ENCODE measurements around the gene SERINC3.

Gene SERINC3

DNA sequence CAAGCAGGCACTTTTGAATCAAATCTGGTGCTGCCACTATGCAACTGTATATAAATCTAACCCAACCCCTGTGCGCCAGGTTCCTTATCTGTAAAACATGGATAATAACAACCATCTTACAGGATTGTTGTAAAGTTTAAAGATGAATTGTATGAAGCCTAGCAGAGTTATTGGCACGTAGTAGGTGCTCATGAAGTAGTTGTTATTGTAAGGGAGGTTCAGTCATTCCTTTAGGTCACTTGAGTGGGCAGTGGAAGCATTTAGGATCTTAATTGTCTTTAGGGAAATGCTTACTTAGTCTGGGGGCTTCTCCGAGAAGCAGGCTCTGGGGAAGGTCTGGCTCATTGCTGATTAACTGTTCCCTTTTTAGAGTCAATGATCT lies 30.7 kb upstream of the SERINC3 start:
- Histone ChIP-seq H3K27ac (ENCODE audit: low read depth, low read length, severe bottlenecking) (peak overlapping the region; percentile 96), H3K9me3 (ENCODE audit: control insufficient read depth, low read length) (no peaks in the 10 kb centered on the region), H3K4me1 (ENCODE audit: control insufficient read depth, insufficient read depth, low read length, poor library complexity, severe bottlenecking) (peaks cover 50% of the 10 kb centered on the region), H3K4me3 (ENCODE audit: extremely low read depth, insufficient read depth, low read length, poor library complexity, severe bottlenecking) (no peak overlapping the region), H3K36me3 (ENCODE audit: control insufficient read depth, insufficient read depth, low read length) (no peaks in the 10 kb centered on the region)
- WGBS, 2 experiments (ENCODE audit: insufficient coverage in 2 of 2) = 56 to 100% methylated on average over 1 to 2 of the region's 3 CpGs

GRCh38 chr20:44552050-44552449 lies 30.2 kb upstream of the SERINC3 start:
- Histone ChIP-seq H3K9me3 (ENCODE audit: control insufficient read depth, low read length) (no peaks in the 10 kb centered on the region), H3K4me3 (ENCODE audit: extremely low read depth, insufficient read depth, low read length, poor library complexity, severe bottlenecking) (no peak overlapping the region), H3K36me3 (ENCODE audit: control insufficient read depth, insufficient read depth, low read length) (no peaks in the 10 kb centered on the region), H3K27ac (ENCODE audit: low read depth, low read length, severe bottlenecking) (peak overlapping the region; percentile 96), H3K4me1 (ENCODE audit: control insufficient read depth, insufficient read depth, low read length, poor library complexity, severe bottlenecking) (peaks cover 50% of the 10 kb centered on the region)
- WGBS, 2 experiments (ENCODE audit: insufficient coverage in 2 of 2) = 71 to 73% methylated on average over 3 of the region's 4 CpGs

- 86% methylated on average over 1 of the region's 4 CpGs; no CpG with 5 or more reads in 1 of the 2 experiments for WGBS, 2 experiments (ENCODE audit: insufficient coverage in 2 of 2)
- H3K4me3 ChIP-seq (ENCODE audit: extremely low read depth, insufficient read depth, low read length, poor library complexity, severe bottlenecking) = no peak overlapping the region
- peaks cover 39% of the 10 kb centered on the region for H3K4me1 ChIP-seq (ENCODE audit: control insufficient read depth, insufficient read depth, low read length, poor library complexity, severe bottlenecking)
- no peaks in the 10 kb centered on the region for H3K36me3 ChIP-seq (ENCODE audit: control insufficient read depth, insufficient read depth, low read length)
- H3K9me3 ChIP-seq (ENCODE audit: control insufficient read depth, low read length) = no peaks in the 10 kb centered on the region
- no peak overlapping the region for H3K27ac ChIP-seq (ENCODE audit: low read depth, low read length, severe bottlenecking)
Observed at GRCh38 chr20:44549123-44549522, 27.3 kb upstream of the SERINC3 start.

- Histone ChIP-seq H3K4me1 (ENCODE audit: control insufficient read depth, insufficient read depth, low read length, poor library complexity, severe bottlenecking) (peaks cover 25% of the 10 kb centered on the region), H3K27ac (ENCODE audit: low read depth, low read length, severe bottlenecking) (no peak overlapping the region), H3K4me3 (ENCODE audit: extremely low read depth, insufficient read depth, low read length, poor library complexity, severe bottlenecking) (no peak overlapping the region), H3K9me3 (ENCODE audit: control insufficient read depth, low read length) (no peaks in the 10 kb centered on the region), H3K36me3 (ENCODE audit: control insufficient read depth, insufficient read depth, low read length) (no peaks in the 10 kb centered on the region)
- WGBS, 2 experiments (ENCODE audit: insufficient coverage in 2 of 2) = 93 to 100% methylated on average over 7 to 8 of the region's 8 CpGs
Observed at GRCh38 chr20:44547419-44547818, 25.5 kb upstream of the SERINC3 start.

GRCh38 chr20:44544263-44544662 lies 22.4 kb upstream of the SERINC3 start:
- no CpG with 5 or more reads among the region's 5 CpGs for WGBS, 2 experiments (ENCODE audit: insufficient coverage in 2 of 2)
- no peaks in the 10 kb centered on the region for H3K36me3 ChIP-seq (ENCODE audit: control insufficient read depth, insufficient read depth, low read length)
- no peak overlapping the region for H3K27ac ChIP-seq (ENCODE audit: low read depth, low read length, severe bottlenecking)
- H3K4me1 ChIP-seq (ENCODE audit: control insufficient read depth, insufficient read depth, low read length, poor library complexity, severe bottlenecking) = peaks cover 19% of the 10 kb centered on the region
- no peak overlapping the region for H3K4me3 ChIP-seq (ENCODE audit: extremely low read depth, insufficient read depth, low read length, poor library complexity, severe bottlenecking)
- H3K9me3 ChIP-seq (ENCODE audit: control insufficient read depth, low read length) = no peaks in the 10 kb centered on the region

DNA sequence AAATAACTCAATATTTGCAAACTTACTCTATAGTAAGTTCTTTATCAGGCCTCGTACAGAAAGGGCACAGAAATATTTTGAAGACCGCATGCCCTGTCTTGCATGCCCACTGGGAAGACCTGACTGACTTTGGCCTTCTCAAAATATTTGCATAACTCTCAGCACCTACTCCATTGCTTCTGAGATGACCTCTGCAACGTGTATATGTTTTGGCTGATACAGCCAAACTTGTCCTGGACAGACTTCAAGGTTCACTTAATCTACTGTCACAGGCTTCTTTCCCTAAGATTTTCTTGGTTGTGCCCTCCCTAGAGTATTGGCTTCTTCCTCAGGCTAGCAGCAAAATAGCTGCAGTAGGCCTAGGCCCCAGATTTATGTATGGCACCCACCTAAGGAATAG lies 21.5 kb upstream of the SERINC3 start:
- no peak overlapping the region for H3K4me3 ChIP-seq (ENCODE audit: extremely low read depth, insufficient read depth, low read length, poor library complexity, severe bottlenecking)
- no peaks in the 10 kb centered on the region for H3K9me3 ChIP-seq (ENCODE audit: control insufficient read depth, low read length)
- H3K27ac ChIP-seq (ENCODE audit: low read depth, low read length, severe bottlenecking) = no peak overlapping the region
- no peaks in the 10 kb centered on the region for H3K36me3 ChIP-seq (ENCODE audit: control insufficient read depth, insufficient read depth, low read length)
- H3K4me1 ChIP-seq (ENCODE audit: control insufficient read depth, insufficient read depth, low read length, poor library complexity, severe bottlenecking) = peaks cover 10% of the 10 kb centered on the region
- WGBS, 2 experiments (ENCODE audit: insufficient coverage in 2 of 2) = 90 to 100% methylated on average over 3 of the region's 3 CpGs

- Histone ChIP-seq H3K4me1 (ENCODE audit: control insufficient read depth, insufficient read depth, low read length, poor library complexity, severe bottlenecking) (peaks cover 6% of the 10 kb centered on the region), H3K27ac (ENCODE audit: low read depth, low read length, severe bottlenecking) (no peak overlapping the region), H3K9me3 (ENCODE audit: control insufficient read depth, low read length) (no peaks in the 10 kb centered on the region), H3K4me3 (ENCODE audit: extremely low read depth, insufficient read depth, low read length, poor library complexity, severe bottlenecking) (no peak overlapping the region), H3K36me3 (ENCODE audit: control insufficient read depth, insufficient read depth, low read length) (no peaks in the 10 kb centered on the region)
- 100% methylated on average over 1 of the region's 1 CpG for WGBS, 2 experiments (ENCODE audit: insufficient coverage in 2 of 2)
Observed at GRCh38 chr20:44542890-44543289, 21.0 kb upstream of the SERINC3 start.

DNA sequence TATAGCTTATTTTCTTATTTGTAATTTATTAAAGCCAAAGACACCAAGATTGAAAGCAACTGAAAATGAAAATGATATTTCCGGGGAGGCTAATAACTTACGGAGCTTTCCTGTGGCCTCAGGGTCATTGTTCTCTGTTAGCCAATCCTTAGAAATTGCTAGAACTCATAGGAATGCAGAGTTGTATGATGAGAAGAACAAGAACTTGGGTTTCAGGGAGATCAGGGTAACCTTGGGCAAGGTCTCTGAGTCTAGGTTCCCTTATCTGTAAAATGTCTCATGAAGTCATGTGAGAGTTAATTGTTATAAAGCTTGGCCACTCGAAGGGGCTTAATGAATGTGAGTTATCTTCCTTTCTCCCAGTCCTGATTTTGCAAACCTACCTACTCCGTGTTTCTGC lies 20.1 kb upstream of the SERINC3 start:
- WGBS, 2 experiments (ENCODE audit: insufficient coverage in 2 of 2) = 90 to 100% methylated on average over 2 of the region's 4 CpGs
- H3K4me1 ChIP-seq (ENCODE audit: control insufficient read depth, insufficient read depth, low read length, poor library complexity, severe bottlenecking) = peaks cover 4% of the 10 kb centered on the region

GRCh38 chr20:44540834-44541233 lies 19.0 kb upstream of the SERINC3 start:
- 28 to 71% methylated on average over 3 to 5 of the region's 6 CpGs for WGBS, 2 experiments (ENCODE audit: insufficient coverage in 2 of 2)
- Histone ChIP-seq H3K36me3 (ENCODE audit: control insufficient read depth, insufficient read depth, low read length) (no peaks in the 10 kb centered on the region), H3K9me3 (ENCODE audit: control insufficient read depth, low read length) (no peaks in the 10 kb centered on the region), H3K4me3 (ENCODE audit: extremely low read depth, insufficient read depth, low read length, poor library complexity, severe bottlenecking) (no peak overlapping the region), H3K4me1 (ENCODE audit: control insufficient read depth, insufficient read depth, low read length, poor library complexity, severe bottlenecking) (peaks cover 4% of the 10 kb centered on the region), H3K27ac (ENCODE audit: low read depth, low read length, severe bottlenecking) (peak overlapping the region; percentile 80)

More for the DNA sequence above, 20.1 kb upstream of the SERINC3 start:
- H3K36me3 ChIP-seq (ENCODE audit: control insufficient read depth, insufficient read depth, low read length) = no peaks in the 10 kb centered on the region
- H3K9me3 ChIP-seq (ENCODE audit: control insufficient read depth, low read length) = no peaks in the 10 kb centered on the region
- no peak overlapping the region for H3K4me3 ChIP-seq (ENCODE audit: extremely low read depth, insufficient read depth, low read length, poor library complexity, severe bottlenecking)
- no peak overlapping the region for H3K27ac ChIP-seq (ENCODE audit: low read depth, low read length, severe bottlenecking)

GRCh38 chr20:44537993-44538392 lies 16.1 kb upstream of the SERINC3 start:
- 83% methylated on average over 1 of the region's 1 CpG; no CpG with 5 or more reads in 1 of the 2 experiments for WGBS, 2 experiments (ENCODE audit: insufficient coverage in 2 of 2)
- Histone ChIP-seq H3K4me3 (ENCODE audit: extremely low read depth, insufficient read depth, low read length, poor library complexity, severe bottlenecking) (no peak overlapping the region), H3K4me1 (ENCODE audit: control insufficient read depth, insufficient read depth, low read length, poor library complexity, severe bottlenecking) (peaks cover 6% of the 10 kb centered on the region), H3K9me3 (ENCODE audit: control insufficient read depth, low read length) (no peaks in the 10 kb centered on the region), H3K36me3 (ENCODE audit: control insufficient read depth, insufficient read depth, low read length) (no peaks in the 10 kb centered on the region), H3K27ac (ENCODE audit: low read depth, low read length, severe bottlenecking) (no peak overlapping the region)

- no peaks in the 10 kb centered on the region for H3K9me3 ChIP-seq (ENCODE audit: control insufficient read depth, low read length)
- H3K4me3 ChIP-seq (ENCODE audit: extremely low read depth, insufficient read depth, low read length, poor library complexity, severe bottlenecking) = no peak overlapping the region
- no peak overlapping the region for H3K27ac ChIP-seq (ENCODE audit: low read depth, low read length, severe bottlenecking)
- H3K4me1 ChIP-seq (ENCODE audit: control insufficient read depth, insufficient read depth, low read length, poor library complexity, severe bottlenecking) = peaks cover 9% of the 10 kb centered on the region
- 86 to 93% methylated on average over 1 to 3 of the region's 3 CpGs for WGBS, 2 experiments (ENCODE audit: insufficient coverage in 2 of 2)
- H3K36me3 ChIP-seq (ENCODE audit: control insufficient read depth, insufficient read depth, low read length) = no peaks in the 10 kb centered on the region
Observed at GRCh38 chr20:44536175-44536574, 14.3 kb upstream of the SERINC3 start.
